ENCODE measurements around the gene ZNF296.
"Not testable (repeated sequence)": the region's sequence is repeated elsewhere in the genome, so short reads cannot be mapped to it uniquely, and the experiment has no call there.

ZNF296 gene

GRCh38 chr19:45076029-45076850 is at the start of gene ZNF296:
TSS of gene ZNF296 (minus strand) at chr19:45076478. CDS start at chr19:45076373, 105 bp downstream.
- DNase-seq (ENCODE audit: low spot score): no peak

DNA sequence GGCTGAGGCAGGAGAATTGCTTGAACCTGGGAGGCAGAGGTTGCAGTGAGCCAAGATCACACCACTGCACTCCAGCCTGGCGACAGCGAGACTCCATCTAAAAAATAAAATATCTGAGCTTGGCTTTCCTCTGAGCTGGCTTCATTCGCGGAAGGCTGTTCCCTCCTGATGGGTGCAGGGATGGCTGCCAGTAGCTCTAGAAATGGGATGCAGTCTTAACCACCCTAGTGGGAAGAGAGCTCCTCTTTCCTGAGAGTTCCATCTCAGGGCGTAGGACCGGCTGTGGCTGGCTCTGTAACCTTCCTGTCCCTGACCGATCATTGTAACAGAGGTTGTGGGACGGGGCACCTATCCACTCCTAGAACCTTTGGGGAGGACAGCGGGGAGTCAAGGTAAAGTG is 49.1 kb upstream of the ZNF296 start:
- no peak for DNase-seq (ENCODE audit: low spot score)

DNA sequence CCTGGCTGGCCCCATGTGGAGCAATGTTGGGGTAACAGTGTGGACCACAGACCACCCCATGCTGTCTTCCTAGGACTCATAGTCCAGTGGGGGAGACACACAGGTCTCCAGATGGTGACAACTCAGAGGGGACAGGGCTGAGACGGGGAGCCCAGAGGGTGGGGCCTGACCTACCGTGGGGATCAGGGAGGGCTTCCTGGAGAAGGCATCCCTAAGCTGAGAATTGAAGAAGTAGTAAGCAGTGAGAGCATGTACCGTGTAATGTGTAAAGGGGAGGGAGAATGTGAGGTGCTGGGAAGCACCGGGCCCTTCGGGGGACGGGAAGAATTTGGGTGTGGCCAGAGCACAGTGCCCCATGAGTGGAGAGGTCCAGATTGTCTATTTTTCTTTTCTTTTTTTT is 47.7 kb upstream of the ZNF296 start:
- no peak for DNase-seq (ENCODE audit: low spot score)

GRCh38 chr19:45123440-45123850 is 47.2 kb upstream of the ZNF296 start:
- no peak for DNase-seq (ENCODE audit: low spot score)

DNA sequence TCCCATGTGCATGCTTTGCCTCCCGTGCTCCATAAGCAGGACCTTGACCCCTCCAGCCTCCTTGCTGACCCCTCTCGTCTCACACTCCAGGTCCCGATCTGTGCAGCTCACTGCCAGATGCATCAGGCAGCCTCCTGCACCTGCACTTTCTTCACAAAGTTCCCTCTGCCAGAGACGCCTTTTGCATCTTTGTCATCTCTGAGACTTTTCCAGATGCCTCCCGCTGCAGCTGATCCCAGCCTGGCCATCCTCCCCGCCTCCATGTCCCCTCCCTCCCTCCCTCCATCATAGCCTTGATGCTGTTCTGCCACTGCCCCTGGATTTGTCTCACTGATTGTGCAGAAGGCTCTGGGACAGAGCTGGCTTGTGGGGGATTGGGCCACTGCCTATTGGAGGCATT is 46.6 kb upstream of the ZNF296 start:
- DNase-seq (ENCODE audit: low spot score): no peak

- no peak for DNase-seq (ENCODE audit: low spot score)
Measured at GRCh38 chr19:45121827-45122345, 45.6 kb upstream of the ZNF296 start.

DNA sequence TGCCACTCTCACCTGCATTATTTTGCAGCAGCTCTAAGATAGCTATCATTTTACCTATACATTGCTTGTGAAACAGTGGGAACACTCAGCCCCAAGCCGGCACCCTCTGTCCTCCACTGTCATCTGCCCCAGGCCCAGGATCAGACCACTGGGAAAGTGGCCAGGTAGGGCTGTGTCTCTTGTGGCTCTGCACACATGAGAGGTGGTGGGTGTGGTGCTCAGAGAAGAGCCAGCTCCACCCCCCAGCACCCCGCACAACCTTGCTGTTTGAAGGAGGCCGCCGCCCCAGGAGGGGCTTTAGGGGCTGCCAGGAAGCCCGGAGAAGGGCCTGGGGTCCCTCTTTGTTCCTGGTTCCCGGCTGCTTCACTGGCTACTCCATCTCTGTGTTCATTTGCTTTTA is 43.3 kb upstream of the ZNF296 start:
- no peak for DNase-seq (ENCODE audit: low spot score)

- DNase-seq (ENCODE audit: low spot score): not testable (repeated sequence)
Measured at GRCh38 chr19:45118591-45119355, 42.5 kb upstream of the ZNF296 start.

GRCh38 chr19:45118106-45118505 is 41.8 kb upstream of the ZNF296 start:
- no peak for DNase-seq (ENCODE audit: low spot score)

DNA sequence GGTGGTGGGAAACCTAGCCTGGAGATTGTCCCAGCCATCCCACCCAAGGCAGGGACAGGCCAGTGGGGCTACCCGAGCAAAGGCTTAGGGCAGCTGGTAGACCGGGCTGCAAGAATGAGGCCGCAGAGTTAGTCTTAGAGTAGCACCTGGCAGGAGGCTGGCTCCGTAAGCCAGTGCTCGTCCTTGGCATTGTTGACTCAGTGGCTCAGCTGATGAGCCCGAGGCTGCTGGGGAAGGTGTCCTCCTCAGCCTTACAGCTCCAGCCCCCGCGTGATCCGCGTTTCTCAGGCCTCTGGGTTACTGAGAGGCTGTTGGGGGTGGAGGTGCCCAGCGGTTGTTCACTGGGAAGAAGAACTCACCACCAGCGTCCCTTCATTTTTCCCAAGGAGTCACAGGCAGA is 41.4 kb upstream of the ZNF296 start:
- DNase-seq (ENCODE audit: low spot score): no peak

- no peak for DNase-seq (ENCODE audit: low spot score)
Measured at GRCh38 chr19:45117167-45117594, 40.9 kb upstream of the ZNF296 start.

DNA sequence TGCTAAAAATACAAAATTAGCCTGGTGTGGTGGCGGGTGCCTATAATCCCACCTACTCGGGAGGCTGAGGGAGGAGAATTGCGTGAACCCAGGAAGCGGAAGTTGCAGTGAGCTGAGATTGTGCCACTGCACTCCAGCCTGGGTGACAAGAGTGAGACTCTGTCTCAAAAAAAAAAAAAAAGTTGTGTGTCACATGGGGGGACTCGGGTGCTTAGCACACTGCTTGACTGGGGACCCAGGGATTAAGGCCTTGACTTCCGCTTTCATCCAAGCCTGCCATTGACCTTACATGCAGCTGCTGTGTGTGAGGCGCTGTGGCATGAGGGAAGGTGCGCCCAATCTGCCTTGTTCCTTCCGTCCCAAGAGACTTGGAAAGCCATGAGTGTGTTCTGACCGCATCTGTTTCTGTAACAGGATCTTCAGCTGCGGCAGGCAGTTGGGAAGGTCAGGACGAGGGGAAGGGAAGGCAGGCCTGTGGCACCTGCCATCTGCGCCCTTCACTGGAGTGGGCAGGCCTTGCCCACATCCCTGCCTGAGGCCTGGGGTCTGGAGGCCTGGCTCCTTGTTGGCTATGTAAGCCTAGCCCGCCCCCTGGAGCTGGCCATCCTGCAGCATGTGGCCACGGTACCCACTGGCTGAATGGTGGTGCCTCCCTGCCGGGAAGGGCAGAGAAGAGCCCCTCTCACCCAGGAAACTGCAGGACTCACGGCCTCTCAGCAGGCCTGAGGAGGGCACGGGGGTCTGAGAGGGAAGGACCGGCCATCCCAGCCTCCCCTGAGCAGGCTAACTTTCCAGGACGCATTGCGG is 39.7 kb upstream of the ZNF296 start:
- no peak for DNase-seq (ENCODE audit: low spot score)

- no peak for DNase-seq (ENCODE audit: low spot score)
Measured at GRCh38 chr19:45114116-45114515, 37.8 kb upstream of the ZNF296 start.

DNA sequence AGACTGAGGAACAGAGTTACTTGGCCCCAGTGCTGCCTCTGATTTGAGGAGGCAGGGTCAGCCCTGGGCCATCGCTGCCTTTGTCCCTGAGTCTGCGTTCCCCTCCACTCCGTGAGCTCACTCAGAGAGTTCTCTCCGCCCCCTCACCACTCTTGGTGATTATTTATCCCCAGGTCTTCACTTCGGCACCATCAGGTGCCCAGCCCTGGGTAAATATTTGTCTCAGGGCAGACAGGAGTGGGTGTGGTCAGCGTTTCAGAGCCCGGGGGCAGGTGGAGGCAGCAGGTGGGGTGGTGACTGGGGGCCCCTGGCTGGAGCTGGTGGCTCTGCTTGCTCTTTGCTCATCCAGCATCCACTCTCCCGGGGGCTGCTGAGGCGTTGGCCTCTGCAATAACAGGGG is 37.4 kb upstream of the ZNF296 start:
- no peak for DNase-seq (ENCODE audit: low spot score)

DNA sequence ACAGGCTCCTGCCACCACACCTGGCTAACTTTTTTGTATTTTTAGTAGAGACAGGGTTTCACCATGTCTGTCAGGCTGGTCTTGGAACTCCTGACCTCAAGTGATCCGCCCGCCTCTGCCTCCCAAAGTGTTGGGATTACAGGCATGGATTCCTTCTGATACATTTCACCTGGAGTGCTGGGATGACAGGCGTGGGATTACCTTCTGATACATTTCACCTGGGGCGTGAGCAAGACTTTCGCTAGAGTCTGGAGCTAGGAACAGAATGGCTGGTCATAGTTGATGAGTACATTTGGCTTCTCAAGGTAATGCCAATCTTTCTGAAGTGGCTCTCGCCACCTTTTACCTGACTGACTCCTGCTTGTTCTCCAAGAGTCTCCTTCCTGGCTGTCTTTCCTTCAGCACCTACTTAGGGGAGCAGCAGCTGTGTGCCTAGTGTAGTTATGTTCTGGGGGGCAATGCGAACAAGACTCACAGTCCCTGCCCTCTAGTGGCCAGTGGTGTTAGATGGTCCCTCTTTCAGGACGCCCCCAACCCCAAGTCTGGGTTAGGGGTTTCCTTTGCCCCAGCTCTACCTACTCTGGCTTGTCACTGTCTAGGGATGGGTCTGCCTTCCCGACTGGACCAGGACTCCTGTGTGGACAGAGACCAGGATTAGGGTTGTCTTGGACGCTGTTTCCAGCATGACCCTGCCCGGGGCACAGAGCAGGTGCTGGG is 36.0 kb upstream of the ZNF296 start:
- DNase-seq (ENCODE audit: low spot score): no peak

GRCh38 chr19:45110851-45111266 is 34.6 kb upstream of the ZNF296 start:
- no peak for DNase-seq (ENCODE audit: low spot score)

DNA sequence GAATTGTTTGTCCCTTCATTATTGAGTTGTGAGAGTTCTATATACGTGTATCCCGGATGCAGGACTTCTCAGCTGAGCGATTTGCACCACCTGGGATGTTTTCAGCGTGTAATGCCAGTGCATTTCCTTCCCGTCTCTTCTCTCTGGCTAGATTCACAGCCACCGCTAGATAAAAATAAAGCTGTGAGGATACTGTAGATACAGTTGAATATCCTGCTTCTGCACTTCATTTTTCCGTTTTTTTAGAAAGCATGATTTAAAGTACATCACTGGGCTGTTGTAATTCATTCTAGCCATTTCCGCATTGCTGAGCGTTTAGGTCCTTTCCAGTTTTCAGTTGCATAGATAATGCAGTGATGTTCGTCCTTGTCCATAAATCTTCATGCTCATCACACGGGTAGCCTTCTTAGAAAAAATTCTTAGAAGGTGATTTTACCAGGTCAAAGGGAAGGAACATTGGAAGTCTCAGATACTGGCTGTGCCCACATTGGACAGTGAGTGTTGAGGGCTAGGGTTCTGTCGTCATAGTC is 31.4 kb upstream of the ZNF296 start:
- no peak for DNase-seq (ENCODE audit: low spot score)

GRCh38 chr19:45106363-45106762 is 30.1 kb upstream of the ZNF296 start:
- DNase-seq (ENCODE audit: low spot score): not testable (repeated sequence)

- no peak for DNase-seq (ENCODE audit: low spot score)
Measured at GRCh38 chr19:45104658-45105349, 28.5 kb upstream of the ZNF296 start.

DNA sequence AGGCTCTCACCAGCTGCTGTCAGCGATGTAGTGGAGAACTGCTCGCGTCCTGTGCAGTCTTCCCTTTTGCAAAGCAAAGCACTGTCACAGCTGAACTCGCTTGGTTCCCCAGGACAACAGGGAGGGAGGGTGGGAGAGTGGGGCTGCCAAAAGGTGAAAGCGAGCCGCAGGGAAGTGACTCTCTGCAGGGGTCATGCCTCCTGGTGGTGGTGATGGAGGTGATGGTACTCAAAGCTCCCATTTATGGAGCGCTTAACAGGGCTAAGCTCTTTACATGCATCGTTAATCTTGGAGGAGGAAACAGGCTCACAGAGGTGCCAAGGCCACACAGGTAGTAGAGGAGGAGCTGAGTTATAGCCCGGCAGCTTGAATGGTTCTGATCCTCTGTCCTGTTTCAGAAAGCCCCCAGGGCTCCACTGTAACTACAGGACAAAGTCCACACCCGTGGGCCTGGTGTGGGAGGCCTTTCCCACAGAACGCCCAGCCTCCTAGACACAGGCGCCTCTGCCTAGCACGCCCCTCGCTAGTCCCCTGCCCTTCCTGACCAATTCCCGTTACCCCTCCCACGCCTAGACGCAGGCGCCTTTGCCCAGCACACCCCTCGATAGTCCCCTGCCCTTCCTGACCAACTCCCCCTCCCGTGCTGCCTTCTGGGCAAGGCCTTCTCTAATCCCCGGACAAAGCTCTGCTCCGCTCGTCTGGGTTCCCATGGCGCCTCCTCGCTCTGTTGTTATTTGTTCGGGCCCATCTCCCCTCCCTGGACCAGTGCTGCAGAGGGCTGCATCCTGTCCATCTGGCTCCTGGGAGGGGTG is 27.4 kb upstream of the ZNF296 start:
- no peak for DNase-seq (ENCODE audit: low spot score)
